Stimulated activated effector memory CD8-positive, alpha-beta T cell treated with anti-CD3 and anti-CD28 coated beads, Interleukin-12 subunit alpha, Interleukin-12 subunit beta, amount 100 ng/mL, for 72 hours (primary cell): ENCODE data around the gene CD40.

Experiments
- ATAC-seq: fragments of 150-1000 bp; cut with Tn5 transposase; 2 replicates; pipeline ENCODE4 v1.10.0; 2021
- DNase-seq, 2 donors: peaks; one replicate each; pipeline ENCODE4 v3.0.0; 2021 to 2022; ENCODE audit warnings: low spot score in 2 of 2
- H3K27ac Mint-ChIP-seq: one replicate; pipeline ENCODE4 v1.8.0; 2022; ENCODE audit warnings: mild to moderate bottlenecking, mixed read lengths
- H3K36me3 Mint-ChIP-seq: one replicate; pipeline ENCODE4 v1.8.0; 2022; ENCODE audit warnings: mild to moderate bottlenecking, mixed read lengths
- H3K4me1 Mint-ChIP-seq: one replicate; pipeline ENCODE4 v1.8.0; 2022; ENCODE audit warnings: mixed read lengths
- H3K4me3 Mint-ChIP-seq: one replicate; pipeline ENCODE4 v1.8.0; 2022; ENCODE audit warnings: mild to moderate bottlenecking, mixed read lengths
- H3K9me3 Mint-ChIP-seq: one replicate; pipeline ENCODE4 v1.8.0; 2022; ENCODE audit warnings: mixed read lengths

The CD40 gene

GRCh38 chr20:46111028-46111835 is 6.9 kb upstream of the CD40 start:
- DNase-seq, result no peak
- no peak overlapping the region for H3K4me3 Mint-ChIP-seq
- peak overlapping the region; percentile 38 for H3K27ac Mint-ChIP-seq
- peaks cover 19% of the 10 kb centered on the region for H3K4me1 Mint-ChIP-seq
- ATAC-seq, result peak; percentile 87
- no peaks in the 10 kb centered on the region for H3K36me3 Mint-ChIP-seq
- H3K9me3 Mint-ChIP-seq, result no peaks in the 10 kb centered on the region

- no peak overlapping the region for H3K4me3 Mint-ChIP-seq
- no peaks in the 10 kb centered on the region for H3K9me3 Mint-ChIP-seq
- H3K36me3 Mint-ChIP-seq, result no peaks in the 10 kb centered on the region
- peak overlapping the region; percentile 38 for H3K27ac Mint-ChIP-seq
- DNase-seq, result no peak
- H3K4me1 Mint-ChIP-seq, result peaks cover 19% of the 10 kb centered on the region
- ATAC-seq, result no peak
Measured at GRCh38 chr20:46111836-46112212, 6.3 kb upstream of the CD40 start.

GRCh38 chr20:46112430-46113112 is 5.5 kb upstream of the CD40 start:
- peaks cover 22% of the 10 kb centered on the region for H3K4me1 Mint-ChIP-seq

GRCh38 chr20:46113113-46113470 is 5.0 kb upstream of the CD40 start:
- peaks cover 27% of the 10 kb centered on the region for H3K4me1 Mint-ChIP-seq
- DNase-seq (no peak), ATAC-seq (no peak)
- no peak overlapping the region for H3K4me3 Mint-ChIP-seq
- H3K36me3 Mint-ChIP-seq, result peaks cover 8% of the 10 kb centered on the region
- no peak overlapping the region for H3K27ac Mint-ChIP-seq
- no peaks in the 10 kb centered on the region for H3K9me3 Mint-ChIP-seq

More at GRCh38 chr20:46112430-46113112, 5.5 kb upstream of the CD40 start:
- H3K9me3 Mint-ChIP-seq, result no peaks in the 10 kb centered on the region
- peaks cover 4% of the 10 kb centered on the region for H3K36me3 Mint-ChIP-seq
- DNase-seq, result no peak
- no peak for ATAC-seq
- no peak overlapping the region for H3K27ac Mint-ChIP-seq
- H3K4me3 Mint-ChIP-seq, result no peak overlapping the region

GRCh38 chr20:46114449-46114848 is 3.7 kb upstream of the CD40 start:
- H3K4me3 Mint-ChIP-seq, result no peak overlapping the region
- no peaks in the 10 kb centered on the region for H3K9me3 Mint-ChIP-seq
- DNase-seq (no peak), ATAC-seq (no peak)
- peaks cover 39% of the 10 kb centered on the region for H3K4me1 Mint-ChIP-seq
- peaks cover 11% of the 10 kb centered on the region for H3K36me3 Mint-ChIP-seq
- no peak overlapping the region for H3K27ac Mint-ChIP-seq

- Mint-ChIP-seq H3K36me3 (peaks cover 22% of the 10 kb centered on the region), H3K4me1 (peaks cover 34% of the 10 kb centered on the region), H3K4me3 (peak overlapping the region; percentile 96), H3K27ac (peak overlapping the region; percentile 97), H3K9me3 (no peaks in the 10 kb centered on the region)
- DNase-seq (no peak), ATAC-seq (peak; percentile 66)
Measured at GRCh38 chr20:46118481-46119020, 437 bp downstream of the CD40 start.

GRCh38 chr20:46119028-46119546 is 973 bp downstream of the CD40 start:
- H3K9me3 Mint-ChIP-seq, result no peaks in the 10 kb centered on the region
- DNase-seq (no peak), ATAC-seq (peak; percentile 27)
- peaks cover 27% of the 10 kb centered on the region for H3K36me3 Mint-ChIP-seq
- peak overlapping the region; percentile 97 for H3K27ac Mint-ChIP-seq
- peaks cover 38% of the 10 kb centered on the region for H3K4me1 Mint-ChIP-seq
- H3K4me3 Mint-ChIP-seq, result peak overlapping the region; percentile 96

- DNase-seq (no peak), ATAC-seq (no peak)
- peak overlapping the region; percentile 96 for H3K4me3 Mint-ChIP-seq
- peaks cover 38% of the 10 kb centered on the region for H3K4me1 Mint-ChIP-seq
- H3K9me3 Mint-ChIP-seq, result no peaks in the 10 kb centered on the region
- H3K36me3 Mint-ChIP-seq, result peaks cover 30% of the 10 kb centered on the region
- no peak overlapping the region for H3K27ac Mint-ChIP-seq
Measured at GRCh38 chr20:46119547-46119946, 1.4 kb downstream of the CD40 start.

- ATAC-seq, result no peak
- H3K36me3 Mint-ChIP-seq, result peaks cover 36% of the 10 kb centered on the region
- H3K27ac Mint-ChIP-seq, result no peak overlapping the region
- DNase-seq, result no peak
- H3K4me3 Mint-ChIP-seq, result peak overlapping the region; percentile 96
- H3K4me1 Mint-ChIP-seq, result peaks cover 38% of the 10 kb centered on the region
- no peaks in the 10 kb centered on the region for H3K9me3 Mint-ChIP-seq
Measured at GRCh38 chr20:46120136-46120535, 2.0 kb downstream of the CD40 start.

GRCh38 chr20:46121184-46121930 is 3.2 kb downstream of the CD40 start:
- ATAC-seq (no peak), DNase-seq (no peak)
- Mint-ChIP-seq H3K4me1 (peaks cover 31% of the 10 kb centered on the region), H3K4me3 (no peak overlapping the region), H3K36me3 (peaks cover 44% of the 10 kb centered on the region), H3K9me3 (no peaks in the 10 kb centered on the region), H3K27ac (no peak overlapping the region)

GRCh38 chr20:46122071-46122470 is 4.0 kb downstream of the CD40 start:
- Mint-ChIP-seq H3K9me3 (no peaks in the 10 kb centered on the region), H3K4me3 (no peak overlapping the region), H3K4me1 (peaks cover 31% of the 10 kb centered on the region), H3K36me3 (peaks cover 44% of the 10 kb centered on the region), H3K27ac (no peak overlapping the region)
- DNase-seq (no peak), ATAC-seq (no peak)

- Mint-ChIP-seq H3K36me3 (peaks cover 41% of the 10 kb centered on the region), H3K27ac (no peak overlapping the region), H3K4me1 (peaks cover 26% of the 10 kb centered on the region), H3K4me3 (no peak overlapping the region), H3K9me3 (no peaks in the 10 kb centered on the region)
- DNase-seq (no peak), ATAC-seq (no peak)
Measured at GRCh38 chr20:46122516-46123481, 4.7 kb downstream of the CD40 start.

- Mint-ChIP-seq H3K4me1 (peaks cover 17% of the 10 kb centered on the region), H3K27ac (no peak overlapping the region), H3K9me3 (no peaks in the 10 kb centered on the region), H3K36me3 (peaks cover 39% of the 10 kb centered on the region), H3K4me3 (no peak overlapping the region)
- no peak for DNase-seq
- no peak for ATAC-seq
Measured at GRCh38 chr20:46123482-46124245, 5.5 kb downstream of the CD40 start.
